Central memory CD4-positive, alpha-beta T cell (primary cell): ENCODE data around the gene SRPX2.

Experiments
- DNase-seq: peaks from one replicate; pipeline ENCODE4 v3.0.0; 2022
- total RNA-seq, 3 experiments: gene quantifications; one replicate each; lab custom pipeline; 2026; lab: John Stamatoyannopoulos, UW

The SRPX2 gene, protein sequence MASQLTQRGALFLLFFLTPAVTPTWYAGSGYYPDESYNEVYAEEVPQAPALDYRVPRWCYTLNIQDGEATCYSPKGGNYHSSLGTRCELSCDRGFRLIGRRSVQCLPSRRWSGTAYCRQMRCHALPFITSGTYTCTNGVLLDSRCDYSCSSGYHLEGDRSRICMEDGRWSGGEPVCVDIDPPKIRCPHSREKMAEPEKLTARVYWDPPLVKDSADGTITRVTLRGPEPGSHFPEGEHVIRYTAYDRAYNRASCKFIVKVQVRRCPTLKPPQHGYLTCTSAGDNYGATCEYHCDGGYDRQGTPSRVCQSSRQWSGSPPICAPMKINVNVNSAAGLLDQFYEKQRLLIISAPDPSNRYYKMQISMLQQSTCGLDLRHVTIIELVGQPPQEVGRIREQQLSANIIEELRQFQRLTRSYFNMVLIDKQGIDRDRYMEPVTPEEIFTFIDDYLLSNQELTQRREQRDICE
- 0 reads per million in 3 experiments for total RNA-seq

GRCh38 chrX:100643956-100644860 is at the start of gene SRPX2:
Gene SRPX2 (plus strand): TSS chrX:100644199. CDS start chrX:100646323, 2,124 bp downstream.
- no peak for DNase-seq

DNA sequence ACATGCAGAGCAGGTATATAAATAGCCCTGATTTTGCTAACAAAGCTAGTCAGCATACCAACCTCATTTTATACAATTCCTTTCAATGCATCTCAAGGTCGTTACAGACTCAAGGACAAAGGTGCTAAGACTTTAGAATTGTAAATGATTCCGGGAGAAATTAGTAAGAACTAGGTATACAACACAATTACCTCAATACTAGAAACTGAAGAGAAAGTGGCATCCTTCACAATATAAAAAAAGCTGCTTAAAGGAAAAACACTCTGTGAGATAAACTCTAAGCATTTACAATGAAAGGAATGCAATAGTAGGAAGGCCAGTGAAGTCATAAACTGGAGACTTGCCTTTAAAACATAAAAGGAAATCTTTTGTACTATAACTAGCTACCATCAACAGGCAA is 47.4 kb upstream of the SRPX2 start:
- DNase-seq, result no peak

GRCh38 chrX:100599456-100599855 is 44.5 kb upstream of the SRPX2 start:
- no peak for DNase-seq

DNA sequence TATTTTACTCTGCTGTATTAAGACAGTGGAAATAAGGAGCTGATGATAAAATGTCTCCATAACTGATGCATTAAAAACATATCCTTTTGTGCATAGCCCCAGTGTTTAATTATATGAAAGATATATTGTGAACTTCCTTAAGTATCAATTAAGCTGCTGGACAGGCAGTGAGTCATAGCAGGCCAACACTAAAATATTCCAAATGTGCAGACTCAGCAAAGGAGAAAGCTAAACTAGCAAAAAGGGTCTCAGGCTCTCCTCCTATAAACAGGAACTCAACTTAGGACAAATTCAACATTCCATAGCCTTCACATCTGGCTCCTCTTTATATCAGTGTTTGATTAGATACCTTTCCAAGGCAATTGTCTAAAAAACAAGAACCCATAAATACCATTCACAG is 43.7 kb upstream of the SRPX2 start:
- no peak for DNase-seq

DNA sequence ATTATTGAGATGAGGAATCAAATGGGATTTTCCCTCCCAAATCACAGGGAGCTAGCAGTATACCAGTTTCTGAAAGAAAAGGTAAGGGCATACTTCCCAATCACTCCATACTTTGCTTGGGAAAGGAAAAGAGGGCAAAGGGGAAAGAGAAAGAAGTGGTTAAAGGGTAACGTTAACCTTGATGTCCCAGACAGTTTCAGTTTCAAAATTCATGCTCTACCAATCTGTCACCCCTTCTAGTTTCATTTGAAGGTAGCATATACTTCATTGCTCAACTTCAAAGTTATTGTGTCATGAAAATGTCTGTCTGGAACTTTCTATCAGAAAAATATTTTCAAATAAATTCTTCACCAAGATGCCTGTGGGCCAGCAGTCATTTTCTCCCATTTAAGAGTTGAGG is 43.2 kb upstream of the SRPX2 start:
- DNase-seq, result no peak

DNA sequence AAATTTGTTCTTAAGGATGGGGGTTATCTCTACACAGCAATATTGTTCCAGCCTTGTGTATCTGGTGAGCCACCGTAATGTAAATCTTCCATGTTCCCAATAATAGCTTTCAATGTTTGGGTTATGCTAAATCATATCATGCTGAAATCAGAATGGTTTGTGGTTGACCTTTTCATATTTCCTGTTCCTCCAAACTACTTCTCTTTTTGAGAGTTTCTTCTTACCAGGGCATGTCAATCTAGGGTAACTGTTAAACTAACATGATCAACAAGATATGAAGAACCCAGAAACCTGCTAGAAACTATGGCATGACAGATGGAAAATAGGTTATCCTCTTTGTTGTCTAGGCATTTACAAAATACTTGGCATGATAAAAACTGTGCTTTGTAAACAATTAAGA is 37.2 kb upstream of the SRPX2 start:
- no peak for DNase-seq

- DNase-seq, result no peak
Observed at GRCh38 chrX:100609591-100609990, 34.4 kb upstream of the SRPX2 start.

DNA sequence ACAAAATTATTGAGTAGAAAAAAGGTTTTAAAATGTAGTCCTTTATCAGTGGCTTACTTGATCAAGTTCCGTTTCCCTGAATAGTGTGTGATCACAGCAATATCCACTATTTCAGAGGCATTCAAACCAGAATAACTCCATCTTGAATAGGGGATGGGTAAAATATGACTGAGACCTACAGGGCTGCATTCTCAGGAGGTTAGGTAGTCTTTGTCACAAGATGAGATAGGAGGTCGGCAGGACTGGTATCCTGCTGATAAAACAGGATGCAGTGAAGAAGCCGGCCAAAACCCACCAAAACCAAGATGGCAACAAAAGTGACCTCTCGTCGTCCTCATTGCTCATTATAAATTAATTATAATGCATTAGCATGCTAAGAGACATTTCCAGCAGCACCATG is 32.0 kb upstream of the SRPX2 start:
- no peak for DNase-seq

DNA sequence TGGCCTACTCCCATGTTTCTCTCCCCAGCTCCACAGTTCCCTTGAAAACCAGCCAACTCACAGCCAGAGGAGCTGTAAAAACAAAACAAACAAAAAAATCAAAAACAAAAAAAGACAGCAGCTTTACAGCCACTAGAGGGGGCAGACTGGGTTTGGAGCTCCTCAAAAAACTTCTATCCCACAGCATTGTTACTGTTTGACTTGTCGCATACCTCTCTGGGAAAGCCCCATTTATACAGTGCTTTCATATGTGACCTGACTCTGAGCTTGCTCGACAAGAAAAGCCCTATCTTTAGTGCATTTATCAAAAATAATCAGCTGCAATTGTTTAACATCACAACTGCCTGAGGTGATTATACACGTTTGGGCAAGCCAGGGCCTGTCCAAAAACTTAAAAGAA is 29.0 kb upstream of the SRPX2 start:
- DNase-seq, result no peak

DNA sequence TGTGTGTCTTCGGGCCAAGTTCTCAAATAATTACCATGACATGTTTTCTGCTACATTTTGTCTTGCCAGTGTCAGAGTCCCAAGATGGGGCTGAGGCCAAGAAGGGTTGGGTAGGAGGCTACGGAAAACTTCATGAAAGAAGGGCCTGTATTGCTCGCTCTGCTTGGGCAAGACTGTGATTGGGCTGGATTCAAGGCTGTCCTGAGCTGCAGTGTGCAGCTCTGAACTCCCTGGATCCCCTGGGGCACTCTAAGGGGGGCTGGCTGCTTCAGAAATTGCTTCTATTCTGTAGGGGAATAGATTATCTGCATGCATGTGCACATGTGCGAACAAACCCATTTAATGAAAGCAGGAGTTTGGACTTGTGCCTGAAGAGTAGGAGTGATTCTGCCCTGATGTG is 21.0 kb upstream of the SRPX2 start:
- no peak for DNase-seq

- DNase-seq, result peak; percentile 6
Observed at GRCh38 chrX:100625985-100626491, 18.0 kb upstream of the SRPX2 start.

- DNase-seq, result no peak
Observed at GRCh38 chrX:100635040-100635439, 9.0 kb upstream of the SRPX2 start.

DNA sequence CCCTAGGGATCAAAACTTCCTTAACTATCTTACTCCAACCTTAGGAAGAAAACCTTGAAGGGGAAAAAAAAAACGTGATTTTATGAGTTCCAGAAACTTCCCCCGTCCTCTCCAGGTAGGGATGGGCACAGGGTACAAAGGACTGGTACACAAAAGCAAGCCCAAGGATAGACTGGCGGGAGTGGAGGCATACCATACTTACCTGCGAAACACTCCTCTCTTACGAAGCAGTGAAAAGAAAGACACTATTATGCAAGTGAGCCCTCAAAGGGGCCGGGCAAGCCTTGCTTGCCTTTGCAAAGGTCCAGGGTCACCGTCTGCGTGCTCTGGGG is 8.0 kb upstream of the SRPX2 start:
- no peak for DNase-seq

GRCh38 chrX:100636321-100636991 is 7.5 kb upstream of the SRPX2 start, which contains the start of gene TSPAN6:
Gene TSPAN6 (minus strand): TSS chrX:100636806. CDS start chrX:100636694, 112 bp downstream.
- DNase-seq, result peak; percentile 73

DNA sequence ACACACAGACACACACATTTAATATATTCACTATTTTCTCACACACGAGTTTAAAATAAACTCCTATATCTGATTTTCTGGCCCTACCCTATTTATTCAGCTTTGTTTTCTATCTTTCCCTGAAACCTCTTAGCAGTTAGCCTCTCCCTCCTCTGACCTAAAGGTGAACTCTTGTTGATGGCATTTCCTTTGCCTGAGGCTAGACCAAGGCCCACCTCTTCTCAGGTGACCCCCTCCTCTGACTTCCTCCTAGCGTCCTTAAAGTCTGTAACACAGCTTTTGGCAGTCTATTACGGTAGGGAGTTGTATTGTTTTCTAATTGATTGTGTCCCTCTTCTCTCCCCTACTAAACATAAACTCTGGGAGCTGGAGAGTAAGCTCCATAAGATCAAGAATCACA is 1.7 kb upstream of the SRPX2 start:
- no peak for DNase-seq

DNA sequence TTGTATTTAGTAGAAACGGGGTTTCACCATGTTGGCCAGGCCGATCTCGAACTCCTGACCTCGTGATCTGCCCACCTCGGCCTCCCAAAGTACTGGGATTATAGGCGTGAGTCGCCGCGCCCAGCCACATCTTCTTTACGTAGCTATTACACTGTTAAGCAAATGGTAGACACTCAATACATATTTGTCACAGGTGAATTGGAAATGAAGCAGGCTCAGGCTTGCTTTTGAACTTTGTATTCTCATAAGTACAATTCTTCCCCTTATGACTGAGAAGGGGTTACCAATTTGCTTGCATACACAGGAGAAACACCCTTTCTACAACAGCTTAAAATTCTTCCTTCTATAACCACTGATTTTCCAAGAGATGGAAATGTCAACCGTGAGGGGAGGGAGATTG is 787 bp upstream of the SRPX2 start:
- no peak for DNase-seq

- DNase-seq, result no peak
Observed at GRCh38 chrX:100645106-100645505, 1.1 kb downstream of the SRPX2 start.

- no peak for DNase-seq
Observed at GRCh38 chrX:100647095-100647494, 3.1 kb downstream of the SRPX2 start.

- DNase-seq, result no peak
Observed at GRCh38 chrX:100647739-100648138, 3.7 kb downstream of the SRPX2 start.

GRCh38 chrX:100648458-100649417 is 4.7 kb downstream of the SRPX2 start:
- DNase-seq, result no peak

GRCh38 chrX:100649550-100650356 is 5.8 kb downstream of the SRPX2 start:
- DNase-seq, result no peak
